GM18858 (cell line): Measurements from ENCODE around the gene DOCK1.

Source experiments
- ATAC-seq: cut with Tn5 transposase; IDR thresholded peaks from one replicate; pipeline ENCODE4 v1.9.1; 2021; ENCODE audit not compliant: unreplicated experiment

Gene DOCK1

DNA sequence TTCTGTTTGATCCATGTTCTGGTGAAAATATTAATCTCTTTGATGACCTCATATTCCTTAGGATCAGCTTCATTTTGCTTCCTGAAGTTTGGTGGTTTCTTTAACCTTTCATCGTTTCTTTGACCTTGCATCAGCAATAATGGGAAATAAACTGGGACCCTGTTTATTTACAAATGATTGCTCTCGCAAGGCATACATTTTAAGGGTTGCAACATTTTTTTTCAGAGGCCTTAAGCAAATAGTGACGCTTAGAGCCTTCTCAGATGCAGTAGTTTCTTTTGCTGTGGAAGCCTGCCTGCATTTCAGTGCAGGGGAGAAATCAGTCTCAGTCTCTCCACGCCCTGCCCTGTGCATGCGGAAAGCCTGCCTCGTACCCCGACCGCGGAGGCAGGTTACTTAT is 504.8 kb downstream of the DOCK1 start:
- ATAC-seq = no peak

DNA sequence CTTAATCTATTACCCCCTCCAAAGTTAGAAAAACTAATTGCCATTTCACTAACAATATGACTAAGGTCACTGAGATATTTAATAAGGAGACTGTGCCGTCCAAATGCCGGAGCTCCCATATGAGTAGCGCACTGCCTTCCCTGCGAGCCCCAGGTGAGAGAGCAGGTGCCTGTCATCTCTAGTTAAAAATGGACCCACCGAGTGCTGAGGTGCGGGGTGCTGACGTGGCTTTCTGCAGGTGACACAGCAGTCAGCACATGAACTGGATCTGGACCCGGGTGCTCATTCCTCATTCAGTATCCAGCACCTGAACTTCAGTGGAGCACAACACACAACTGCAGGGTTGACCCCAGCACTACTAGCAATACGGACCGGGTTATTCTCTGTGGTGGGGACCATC is 505.8 kb downstream of the DOCK1 start:
- ATAC-seq = no peak

DNA sequence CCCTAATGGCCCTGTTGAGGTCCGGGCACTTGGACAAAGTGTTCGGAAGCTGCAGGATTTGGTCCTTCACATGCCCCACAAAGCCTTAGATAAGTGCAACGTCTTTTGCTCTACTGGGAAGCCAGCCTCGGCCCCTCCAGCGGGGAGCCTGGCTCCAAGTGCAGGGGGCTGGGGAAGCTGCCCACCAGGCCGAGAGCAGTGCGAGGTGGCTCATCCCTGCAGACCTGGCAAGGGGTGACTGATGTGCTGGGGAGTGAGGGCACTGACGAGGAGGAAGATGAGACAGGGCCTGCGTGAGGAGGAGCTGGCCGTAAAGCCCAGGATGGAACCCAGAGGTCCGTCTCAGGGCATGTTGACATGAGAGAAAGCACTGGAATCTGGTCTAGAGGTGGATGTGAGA is 508.1 kb downstream of the DOCK1 start:
- ATAC-seq = no peak

DNA sequence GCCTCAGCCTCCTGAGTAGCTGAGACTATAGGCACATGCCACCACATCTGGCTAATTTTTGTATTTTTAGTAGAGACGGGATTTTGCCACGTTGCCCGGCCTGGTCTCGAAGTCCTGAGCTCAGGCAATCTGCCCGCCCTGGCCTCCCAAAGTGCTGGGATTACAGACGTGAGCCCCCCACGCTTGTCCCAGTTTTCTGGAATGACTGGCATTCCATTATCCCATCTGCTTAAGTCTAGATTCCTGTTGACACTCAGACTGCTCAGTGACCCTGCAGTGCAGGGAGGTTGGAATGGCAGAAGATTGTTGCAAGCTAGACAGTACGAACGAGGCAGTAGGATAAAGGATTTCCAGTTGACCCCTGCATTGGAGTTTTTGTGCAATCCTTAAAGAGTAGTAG is 508.8 kb downstream of the DOCK1 start:
- no peak for ATAC-seq

DNA sequence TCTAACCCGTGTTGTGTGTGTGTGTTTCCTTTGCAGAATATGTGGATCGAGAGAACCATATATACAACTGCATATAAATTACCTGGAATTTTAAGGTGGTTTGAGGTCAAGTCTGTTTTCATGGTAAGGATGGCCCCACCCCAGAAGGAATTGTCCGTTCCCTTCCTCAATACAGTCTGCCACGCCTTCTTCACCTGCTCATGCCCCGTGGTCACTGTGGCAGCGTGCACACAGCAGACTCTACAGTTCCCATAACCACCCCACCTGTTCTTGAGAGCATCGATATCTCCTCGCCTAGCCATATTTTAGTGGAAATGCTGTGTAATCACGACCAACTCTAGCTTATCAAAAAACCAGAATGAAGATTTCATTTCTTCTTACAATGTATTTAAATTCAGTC is 509.9 kb downstream of the DOCK1 start:
- ATAC-seq = no peak

DNA sequence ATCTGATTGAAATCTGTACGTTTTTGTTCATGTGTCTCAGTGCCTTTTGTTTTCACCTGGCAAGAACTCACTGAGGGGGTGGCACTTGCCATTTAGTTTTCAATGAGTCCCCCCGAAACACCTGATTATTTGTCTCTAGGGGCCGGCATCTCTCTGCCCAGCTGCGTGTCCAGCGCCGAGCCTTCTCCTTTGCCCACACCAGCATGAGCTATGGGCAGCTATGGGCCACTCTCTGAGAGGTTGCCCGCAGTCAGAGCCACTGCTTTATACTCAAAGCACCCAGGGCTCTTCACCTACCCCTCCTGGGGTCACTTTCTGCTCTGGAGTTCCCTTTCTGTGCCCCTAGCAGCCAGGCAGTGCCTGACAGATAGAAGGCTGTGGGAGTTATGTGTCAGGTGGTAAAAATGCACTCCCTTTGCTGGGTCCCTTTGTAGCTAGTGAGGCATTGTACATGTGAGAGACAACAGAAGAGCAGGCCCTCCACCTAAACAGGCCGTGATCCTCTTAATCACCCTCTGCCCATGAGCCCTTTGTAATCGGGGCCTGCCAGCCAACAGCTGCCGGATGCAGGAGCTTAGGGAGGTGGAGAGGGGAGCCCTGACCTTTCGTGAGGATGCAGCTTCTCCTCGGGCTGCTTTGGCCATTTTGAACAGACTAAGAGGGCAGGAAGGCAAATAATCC is 510.8 kb downstream of the DOCK1 start:
- no peak for ATAC-seq

DNA sequence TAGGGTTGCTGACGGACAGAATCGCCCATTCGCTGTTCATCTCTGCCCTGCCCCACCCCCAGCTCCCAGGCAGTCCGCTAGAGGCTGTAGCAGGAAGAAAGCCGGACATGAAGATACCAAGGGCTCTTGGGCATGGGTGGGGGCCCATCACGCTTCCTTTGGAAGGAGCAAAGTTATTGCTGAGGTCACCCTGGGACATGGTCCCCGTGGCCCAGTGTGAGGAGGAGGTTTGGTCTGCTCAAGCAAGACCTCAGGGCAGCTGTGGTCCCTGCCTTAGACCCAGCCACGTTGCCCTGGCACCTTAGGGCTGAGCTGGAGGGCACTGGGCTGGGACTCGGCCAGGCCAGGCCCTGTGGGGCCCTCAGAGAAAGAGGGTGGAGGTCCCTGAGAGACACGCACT is 511.8 kb downstream of the DOCK1 start:
- no peak for ATAC-seq

DNA sequence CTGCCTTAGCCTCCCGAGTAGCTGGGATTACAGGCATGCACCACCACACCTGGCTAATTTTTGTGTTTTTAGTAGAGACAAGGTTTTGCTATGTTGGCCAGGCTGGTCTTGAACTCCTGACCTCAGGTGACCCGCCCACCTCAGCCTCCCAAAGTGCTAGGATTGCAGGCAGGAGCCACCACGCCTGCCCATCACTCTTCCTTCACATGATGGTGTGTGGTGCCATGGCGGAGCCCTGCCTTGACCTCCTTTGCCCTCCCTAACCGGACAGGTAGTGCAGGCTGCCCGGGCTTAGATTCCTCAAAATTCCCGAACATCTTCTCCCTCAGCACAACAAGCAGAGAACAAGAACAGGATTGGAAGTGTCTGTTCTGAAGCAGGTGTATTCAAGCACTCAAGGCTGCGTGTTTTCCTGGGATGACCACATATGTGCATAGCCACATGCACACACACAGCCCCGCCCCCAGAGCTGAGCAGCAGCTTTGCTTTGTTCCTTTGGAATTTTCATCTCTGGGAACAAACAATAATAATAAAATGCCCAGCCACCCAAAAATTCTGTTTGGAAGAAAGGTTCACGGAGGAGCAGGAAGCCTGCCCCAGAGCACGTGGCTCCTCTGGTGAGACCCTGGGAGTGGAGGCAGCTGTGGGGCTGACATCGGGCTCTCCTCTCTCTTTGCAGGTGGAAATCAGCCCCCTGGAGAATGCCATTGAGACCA is 512.6 kb downstream of the DOCK1 start:
- ATAC-seq = no peak

DNA sequence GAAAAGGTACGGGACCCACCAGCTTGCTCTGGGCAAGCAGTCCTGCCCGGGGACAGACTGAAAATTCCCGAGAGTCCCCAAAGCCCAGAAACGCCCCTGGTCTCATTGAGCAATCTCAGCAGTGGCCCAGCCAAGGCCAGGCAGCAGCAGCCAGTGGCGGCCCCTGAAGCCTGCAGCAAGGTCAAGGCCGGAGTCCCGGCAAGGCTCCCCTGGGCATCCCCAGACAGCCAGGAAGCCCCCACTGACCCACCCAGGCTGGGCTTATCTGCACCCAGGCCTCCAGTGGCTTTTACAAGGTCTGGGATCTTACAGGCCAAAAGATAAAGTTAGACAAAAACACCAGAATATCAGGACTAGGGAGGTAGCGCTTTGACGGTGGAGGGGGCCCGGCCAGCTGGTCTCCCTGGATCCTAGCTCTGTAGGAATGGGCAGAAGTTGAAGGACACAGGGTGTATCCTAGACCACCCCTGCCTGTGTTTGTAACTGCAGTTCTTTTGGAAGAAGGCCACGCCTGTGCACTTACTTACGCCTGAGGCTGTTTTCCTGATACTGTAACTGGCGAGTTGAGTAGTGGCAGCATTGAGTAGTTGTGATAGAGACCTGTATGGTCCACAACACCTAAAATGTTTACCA is 513.4 kb downstream of the DOCK1 start:
- no peak for ATAC-seq

DNA sequence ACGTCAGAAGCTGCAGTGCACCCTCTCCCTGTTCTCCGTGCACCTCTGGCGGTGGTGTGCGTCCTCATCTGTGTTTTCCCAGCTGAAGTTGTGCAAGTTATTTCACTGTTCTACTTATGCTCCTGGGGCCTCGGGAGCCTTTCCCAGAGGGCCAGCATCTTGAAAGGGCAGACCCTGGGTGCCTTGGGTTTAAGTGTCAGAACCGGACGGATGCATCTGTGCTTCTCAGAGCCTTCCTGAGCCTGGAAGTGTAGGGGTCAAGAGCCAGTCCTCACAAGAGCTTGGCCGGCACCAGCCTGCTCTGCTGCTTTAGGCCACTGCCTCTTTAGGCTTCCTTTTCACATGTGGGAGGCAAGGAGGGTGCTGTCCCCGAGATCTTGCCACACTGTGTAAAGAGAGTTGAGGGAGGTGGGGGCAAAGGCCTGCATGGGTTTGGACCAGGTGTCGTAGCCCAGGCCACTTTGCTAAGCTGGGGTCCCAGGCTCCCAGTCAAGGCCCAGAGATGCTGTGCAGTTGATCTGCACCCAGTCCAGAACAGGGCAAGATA is 515.0 kb downstream of the DOCK1 start:
- no peak for ATAC-seq

DNA sequence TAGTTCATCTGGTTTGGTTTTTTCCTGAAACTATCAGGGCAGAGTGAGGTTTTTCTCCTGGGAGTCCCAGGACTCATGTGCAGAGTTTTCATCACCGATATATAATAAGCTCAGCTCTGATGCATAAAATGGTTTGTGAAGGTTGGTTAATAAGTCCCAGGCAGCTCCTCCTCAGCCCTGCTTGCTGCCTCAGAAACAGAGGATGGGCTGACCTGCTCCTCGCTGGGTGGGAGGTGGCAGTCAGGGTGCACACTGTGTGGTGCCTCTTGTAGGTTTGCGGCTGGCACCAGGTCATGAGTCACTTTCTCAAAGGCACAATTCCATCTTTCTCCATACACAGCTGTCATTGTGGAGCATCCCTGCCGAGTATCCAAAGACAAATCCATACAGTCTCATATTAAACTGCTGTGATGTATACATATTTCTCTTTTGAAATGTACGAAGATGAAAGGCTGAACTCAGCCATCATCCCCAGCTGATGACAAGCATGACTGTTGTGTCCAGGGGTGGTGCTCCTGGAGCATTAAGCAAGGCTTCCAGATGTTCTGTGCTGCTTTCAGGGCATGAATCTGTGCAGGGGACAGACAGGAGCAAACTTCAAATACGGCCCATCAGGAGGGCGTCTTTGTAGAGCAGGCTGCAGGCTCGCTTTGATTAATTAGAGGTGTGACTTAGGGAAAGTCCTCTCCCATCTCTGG is 518.1 kb downstream of the DOCK1 start:
- no peak for ATAC-seq

DNA sequence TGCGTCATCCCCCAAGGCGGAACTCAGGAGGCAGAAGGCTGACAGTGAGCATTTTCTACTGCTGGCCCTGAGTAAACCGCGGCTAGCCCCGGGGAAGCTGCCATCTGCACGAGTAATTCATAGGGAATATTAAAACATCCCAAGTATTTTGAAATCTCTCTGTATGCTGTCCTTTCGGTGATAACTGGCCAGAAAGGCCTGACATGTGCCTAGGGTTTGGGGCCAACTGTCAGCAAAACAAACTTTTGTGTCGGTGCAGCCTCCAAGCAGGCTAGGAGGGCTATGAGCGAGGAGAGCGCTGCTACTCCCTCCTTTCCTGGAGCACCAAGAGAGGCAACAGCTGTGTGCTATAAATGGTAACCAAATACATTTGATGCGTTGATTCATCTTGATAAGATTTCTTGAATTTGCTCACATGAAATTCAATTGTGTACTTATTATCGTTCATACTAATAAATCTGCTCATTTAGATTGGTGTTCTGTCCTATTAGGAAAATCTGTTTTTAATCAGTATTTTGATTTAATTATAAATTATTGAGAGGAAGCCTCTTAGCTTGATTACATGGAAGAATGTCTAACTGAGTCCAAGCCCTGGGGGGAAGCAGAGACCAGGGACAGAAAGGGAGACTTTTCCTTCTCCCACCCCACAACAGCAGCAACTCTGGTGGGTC is 519.5 kb downstream of the DOCK1 start:
- ATAC-seq = no peak

DNA sequence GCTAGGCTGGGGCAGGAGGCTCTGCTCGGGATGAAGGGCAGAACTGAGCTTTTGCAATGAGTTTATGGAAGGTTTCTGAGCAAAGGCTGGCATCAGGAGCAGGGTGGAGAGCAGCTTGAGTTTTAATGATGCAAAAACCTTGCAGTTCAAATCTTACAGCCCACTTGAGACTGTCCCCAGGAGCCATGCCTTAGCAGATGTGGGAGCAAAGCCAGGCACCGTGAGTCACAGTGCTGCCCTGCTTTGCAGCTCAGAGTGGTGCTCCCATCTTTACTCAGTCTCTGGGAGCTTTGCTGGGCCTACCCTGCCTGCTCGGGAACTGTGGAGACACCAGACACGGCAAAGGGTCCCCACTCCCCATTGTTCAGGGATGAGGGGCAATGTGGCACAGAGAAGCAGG is 521.5 kb downstream of the DOCK1 start:
- no peak for ATAC-seq

DNA sequence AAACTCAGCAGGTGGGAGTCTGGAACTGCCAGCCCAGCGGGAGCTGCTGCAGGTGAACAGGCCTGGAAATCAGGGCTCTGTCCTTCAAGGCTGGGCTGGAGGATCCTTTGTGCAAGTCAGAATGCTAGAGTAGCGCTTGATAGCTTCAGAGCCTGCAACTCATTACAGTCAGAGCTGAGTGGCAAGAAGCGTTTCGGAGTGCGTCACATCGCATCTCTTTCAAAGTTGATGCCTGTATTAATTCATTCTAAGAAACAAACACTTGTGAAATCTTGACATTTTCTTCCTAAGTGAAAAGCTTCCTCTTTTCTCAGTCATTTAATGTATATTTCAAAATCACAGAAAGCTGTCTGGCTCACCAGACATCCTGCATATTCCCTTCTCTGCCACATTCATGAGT is 522.7 kb downstream of the DOCK1 start:
- no peak for ATAC-seq

DNA sequence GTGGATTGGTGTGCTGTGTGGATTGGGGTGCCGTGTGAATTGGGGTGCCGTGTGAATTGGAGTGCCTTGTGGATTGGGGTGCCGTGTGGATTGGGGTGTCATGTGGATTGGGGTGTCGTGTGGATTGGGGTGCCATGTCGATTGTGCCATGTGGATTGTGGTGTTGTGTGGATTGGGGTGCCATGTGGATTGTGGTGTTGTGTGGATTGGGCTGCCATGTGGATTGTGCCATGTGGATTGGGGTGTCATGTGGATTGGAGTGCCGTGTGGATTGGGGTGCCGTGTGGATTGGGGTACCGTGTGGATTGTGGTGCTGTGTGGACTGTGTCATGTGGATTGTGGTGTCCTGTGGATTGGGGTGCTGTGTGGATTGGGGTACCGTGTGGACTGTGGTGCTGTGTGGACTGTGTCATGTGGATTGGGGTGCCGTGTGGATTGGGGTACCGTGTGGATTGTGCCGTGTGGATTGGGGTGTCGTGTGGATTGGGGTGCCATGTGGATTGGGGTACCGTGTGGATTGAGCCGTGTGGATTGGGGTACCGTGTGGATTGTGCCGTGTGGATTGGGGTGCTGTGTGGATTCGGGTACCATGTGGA is 523.3 kb downstream of the DOCK1 start:
- ATAC-seq = no peak

DNA sequence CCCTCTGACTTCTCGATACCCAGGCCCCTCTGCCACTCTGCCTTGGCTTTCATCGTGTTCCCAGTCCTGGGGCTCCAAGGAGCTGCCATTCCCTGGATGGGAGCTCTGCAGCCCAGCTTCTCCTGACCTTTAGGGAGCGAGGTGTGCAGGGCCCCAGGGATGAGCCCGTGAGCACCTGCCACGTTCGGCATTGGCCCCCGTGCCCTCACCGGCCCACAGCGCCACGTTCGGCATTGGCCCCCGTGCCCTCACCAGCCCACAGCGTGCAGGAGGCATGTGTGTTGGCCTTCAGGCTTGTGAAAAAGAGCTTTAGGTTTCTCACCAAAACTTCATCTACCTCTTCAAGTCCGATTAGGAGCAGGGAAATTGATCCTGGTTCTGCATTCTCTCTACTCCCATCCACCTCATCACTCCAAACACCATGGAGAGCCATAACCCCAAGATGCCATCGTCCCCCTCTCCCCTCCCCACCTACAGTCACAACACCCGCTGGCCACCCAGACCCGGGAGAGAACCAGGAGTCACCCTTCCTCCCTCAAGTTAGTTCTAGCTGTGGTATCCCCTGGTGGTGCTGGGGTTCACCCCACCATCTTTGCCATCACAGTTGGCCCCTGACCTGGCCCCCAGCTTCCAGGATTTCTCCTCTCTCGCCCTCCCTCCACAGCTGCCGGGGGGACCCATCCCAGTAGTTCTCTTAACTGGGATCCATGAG is 524.5 kb downstream of the DOCK1 start:
- no peak for ATAC-seq

DNA sequence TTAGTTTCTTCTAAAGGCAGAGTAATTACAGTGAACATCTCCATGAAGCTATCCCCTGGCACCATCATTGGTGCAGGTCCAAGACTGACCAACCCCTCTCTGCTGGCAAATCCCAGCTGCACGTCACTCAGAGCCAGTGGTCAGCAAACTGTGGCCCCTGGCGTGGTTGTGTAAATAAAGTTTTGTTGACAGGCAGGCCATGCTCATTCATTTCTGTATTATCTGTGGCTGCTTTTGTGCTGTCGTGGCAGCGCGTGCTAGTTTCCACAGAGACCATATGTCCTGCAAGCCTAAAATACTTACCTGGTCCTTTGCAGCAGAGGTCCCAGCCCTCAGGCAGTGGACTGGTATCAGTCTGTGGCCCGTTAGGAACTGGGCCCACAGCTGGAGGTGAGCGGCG is 526.3 kb downstream of the DOCK1 start:
- no peak for ATAC-seq

DNA sequence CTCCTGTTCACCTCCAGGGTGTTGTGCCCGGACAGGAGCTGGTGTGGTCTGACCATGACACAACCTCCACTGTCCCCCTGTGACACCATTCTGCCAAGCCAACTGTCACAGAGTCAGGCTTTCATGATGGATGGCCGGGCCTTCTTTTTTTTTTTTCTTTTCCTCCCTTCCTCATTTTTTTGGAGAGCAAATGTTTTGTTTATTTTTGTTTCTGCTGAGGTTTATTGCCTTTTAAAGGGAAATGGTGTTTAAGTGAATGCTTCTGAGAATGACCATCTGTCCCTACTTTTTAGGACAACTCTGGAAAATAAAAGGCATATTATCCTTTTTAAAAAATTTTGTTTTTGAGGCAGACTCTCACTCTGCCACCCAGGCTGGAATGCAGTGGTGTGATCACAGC is 528.8 kb downstream of the DOCK1 start:
- no peak for ATAC-seq

DNA sequence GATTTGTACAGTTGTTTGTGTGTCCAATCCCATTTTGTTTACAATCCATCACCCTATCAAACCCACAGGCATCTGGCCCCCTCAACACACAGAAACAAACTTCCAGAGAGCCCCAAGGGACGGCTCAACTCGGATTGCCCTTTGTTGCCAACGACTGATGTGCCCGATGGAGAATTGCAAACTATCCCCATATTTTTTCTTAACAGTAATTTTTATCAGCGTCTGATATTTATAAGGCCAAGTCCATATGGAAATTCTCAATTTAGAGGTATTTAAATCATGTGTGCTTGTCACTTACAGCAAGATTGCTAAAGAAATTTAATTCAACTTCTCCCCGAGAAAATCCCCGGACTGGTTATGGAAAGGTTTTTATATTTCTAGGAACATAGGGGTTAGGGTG is 530.0 kb downstream of the DOCK1 start:
- no peak for ATAC-seq

DNA sequence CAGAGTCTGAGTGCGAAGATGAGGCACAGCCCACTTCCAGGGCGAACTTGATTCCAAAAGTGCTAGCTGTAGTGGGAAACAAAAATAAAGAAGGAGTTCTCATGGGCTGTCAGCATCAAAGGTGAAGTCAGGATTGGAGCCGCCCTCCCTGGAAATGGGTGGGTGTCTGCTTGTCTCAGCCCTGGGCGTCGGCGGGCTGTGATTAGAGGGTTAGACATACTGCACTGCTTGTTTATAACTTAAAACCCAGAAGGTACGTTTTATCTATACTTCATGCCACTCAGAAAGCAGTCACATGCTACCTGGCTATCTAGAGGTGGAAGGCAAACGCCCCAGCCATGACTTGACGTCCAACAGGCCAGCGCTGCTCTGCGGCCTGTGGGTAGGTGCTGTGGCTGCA is 535.1 kb downstream of the DOCK1 start:
- ATAC-seq = no peak
